Vagina (tissue), 2 donors: Measurements from ENCODE around the gene GFI1B.

ENCODE experiments used
- POLR2A ChIP-seq, 2 donors: fragments of 450-650 bp; IDR thresholded peaks; one replicate each; pipeline ENCODE4 v1.6.1; 2017; ENCODE audit warnings: antibody characterized with exemption in 2 of 2, mild to moderate bottlenecking in 2 of 2, moderate library complexity in 2 of 2
- POLR2AphosphoS5 ChIP-seq, 2 donors: sonication (generic); formaldehyde crosslinking; IDR thresholded peaks; one replicate each; pipeline ENCODE4 v1.9.0; 2017; ENCODE audit warnings: antibody characterized with exemption in 2 of 2, mild to moderate bottlenecking in 2 of 2, low read depth in 1 of 2; ENCODE audit not compliant: insufficient read depth in 1 of 2

DNA sequence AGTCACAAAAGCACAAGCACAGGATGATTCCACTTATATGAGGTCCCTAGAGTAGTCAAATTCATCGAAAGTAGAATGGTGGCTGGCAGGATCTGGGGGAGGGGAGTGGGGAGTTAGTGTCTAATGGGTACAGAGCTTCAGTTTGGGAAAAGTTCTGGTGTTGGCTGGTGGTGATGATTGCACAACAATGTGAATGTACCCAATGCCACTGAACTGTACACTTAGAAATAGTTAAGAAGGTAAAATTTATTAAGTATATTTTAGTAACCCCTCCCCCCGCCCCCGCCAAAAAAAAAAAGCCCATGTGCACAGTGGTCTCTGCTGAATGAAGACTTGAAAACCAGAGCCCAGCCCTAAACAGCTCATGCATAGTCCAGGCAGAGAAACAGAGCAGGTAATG, 27.5 kb downstream of the GFI1B start:
- TF ChIP-seq POLR2A (IDR thresholded peaks at IDR 0.05) (no peak), POLR2AphosphoS5 (IDR thresholded peaks at IDR 0.05; ENCODE audit: insufficient read depth in 1 of 2, low read depth in 1 of 2) (no peak)
